NB4 (cell line): ENCODE results near the gene PLXDC1.

Experiments
- POLR2A ChIP-seq: IDR thresholded peaks from 2 replicates; pipeline ENCODE4 v1.6.1; 2011; ENCODE audit warnings: mild to moderate bottlenecking; ENCODE audit not compliant: insufficient read length; ENCODE audit errors: extremely low read depth
- TF ChIP-seq, protein P1 (sequence below): IDR thresholded peaks from one replicate; pipeline ENCODE4 v1.5.1; 2012; ENCODE audit warnings: low read depth, low read length

DNA sequence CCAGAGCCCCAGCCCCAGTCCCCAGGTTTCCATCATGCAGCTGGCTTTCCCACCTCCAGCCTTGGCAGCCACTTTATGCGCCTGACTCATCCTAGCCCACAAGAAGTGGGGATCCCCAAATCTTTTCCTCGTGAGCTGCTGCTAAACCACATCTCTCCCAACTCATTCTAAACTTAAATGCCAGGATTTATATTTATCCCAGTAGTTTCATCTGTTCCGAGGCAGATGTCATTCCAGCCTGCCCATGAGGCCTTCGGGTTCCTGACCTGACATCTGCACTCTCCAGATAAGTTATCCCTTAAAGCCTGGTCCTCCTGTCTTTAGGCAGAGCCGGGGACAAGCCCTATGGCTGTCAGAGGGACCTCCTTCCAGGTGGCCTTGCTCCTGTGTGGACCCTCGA lies 16.6 kb downstream of the PLXDC1 start:
- TF ChIP-seq, protein P1, sequence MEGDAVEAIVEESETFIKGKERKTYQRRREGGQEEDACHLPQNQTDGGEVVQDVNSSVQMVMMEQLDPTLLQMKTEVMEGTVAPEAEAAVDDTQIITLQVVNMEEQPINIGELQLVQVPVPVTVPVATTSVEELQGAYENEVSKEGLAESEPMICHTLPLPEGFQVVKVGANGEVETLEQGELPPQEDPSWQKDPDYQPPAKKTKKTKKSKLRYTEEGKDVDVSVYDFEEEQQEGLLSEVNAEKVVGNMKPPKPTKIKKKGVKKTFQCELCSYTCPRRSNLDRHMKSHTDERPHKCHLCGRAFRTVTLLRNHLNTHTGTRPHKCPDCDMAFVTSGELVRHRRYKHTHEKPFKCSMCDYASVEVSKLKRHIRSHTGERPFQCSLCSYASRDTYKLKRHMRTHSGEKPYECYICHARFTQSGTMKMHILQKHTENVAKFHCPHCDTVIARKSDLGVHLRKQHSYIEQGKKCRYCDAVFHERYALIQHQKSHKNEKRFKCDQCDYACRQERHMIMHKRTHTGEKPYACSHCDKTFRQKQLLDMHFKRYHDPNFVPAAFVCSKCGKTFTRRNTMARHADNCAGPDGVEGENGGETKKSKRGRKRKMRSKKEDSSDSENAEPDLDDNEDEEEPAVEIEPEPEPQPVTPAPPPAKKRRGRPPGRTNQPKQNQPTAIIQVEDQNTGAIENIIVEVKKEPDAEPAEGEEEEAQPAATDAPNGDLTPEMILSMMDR: no peak
- TF ChIP-seq POLR2A: no peak
